SW 1271 (cell line): ENCODE measurements around the gene PLEKHA5.
"Not testable (repeated sequence)": the region's sequence is repeated elsewhere in the genome, so short reads cannot be mapped to it uniquely, and the experiment has no call there.

Source experiments
- DNase-seq, 2 experiments: peaks; one replicate each; lab custom pipeline; 2025; lab: John Stamatoyannopoulos, UW

Gene PLEKHA5

GRCh38 chr12:19326102-19326501 is 196.6 kb downstream of the PLEKHA5 start:
- DNase-seq: no peak

- DNase-seq: no peak
Observed at GRCh38 chr12:19332196-19332595, 202.7 kb downstream of the PLEKHA5 start.

- DNase-seq: no peak
Observed at GRCh38 chr12:19338405-19338804, 208.9 kb downstream of the PLEKHA5 start.

- DNase-seq: not testable (repeated sequence)
Observed at GRCh38 chr12:19350850-19351249, 221.3 kb downstream of the PLEKHA5 start.

GRCh38 chr12:19351346-19351745 is 221.8 kb downstream of the PLEKHA5 start:
- no peak for DNase-seq

GRCh38 chr12:19369691-19370148 is 240.2 kb downstream of the PLEKHA5 start:
- DNase-seq: no peak

GRCh38 chr12:19373586-19373985 is 244.1 kb downstream of the PLEKHA5 start:
- no peak for DNase-seq

GRCh38 chr12:19375888-19376287 is 246.4 kb downstream of the PLEKHA5 start:
- DNase-seq: no peak

- DNase-seq: no peak
Observed at GRCh38 chr12:19376691-19377090, 247.2 kb downstream of the PLEKHA5 start.

- DNase-seq: peak in 1 of 2 experiments; percentile 75
Observed at GRCh38 chr12:19382111-19382526, 252.6 kb downstream of the PLEKHA5 start.

GRCh38 chr12:19382563-19382962 is 253.0 kb downstream of the PLEKHA5 start:
- DNase-seq: no peak

GRCh38 chr12:19387161-19387560 is 257.6 kb downstream of the PLEKHA5 start:
- DNase-seq: no peak

GRCh38 chr12:19388131-19388549 is 258.6 kb downstream of the PLEKHA5 start:
- DNase-seq: no peak

- no peak for DNase-seq
Observed at GRCh38 chr12:19390051-19390598, 260.6 kb downstream of the PLEKHA5 start.

GRCh38 chr12:19392644-19393043 is 263.1 kb downstream of the PLEKHA5 start:
- not testable (repeated sequence) for DNase-seq

- no peak for DNase-seq
Observed at GRCh38 chr12:19394385-19394784, 264.9 kb downstream of the PLEKHA5 start.

GRCh38 chr12:19397534-19397933 is 268.0 kb downstream of the PLEKHA5 start:
- no peak for DNase-seq

GRCh38 chr12:19398376-19399363 is 269.1 kb downstream of the PLEKHA5 start:
- no peak for DNase-seq

- DNase-seq: not testable (repeated sequence)
Observed at GRCh38 chr12:19400649-19401285, 271.2 kb downstream of the PLEKHA5 start.

- DNase-seq: no peak
Observed at GRCh38 chr12:19402211-19402610, 272.7 kb downstream of the PLEKHA5 start.

- no peak for DNase-seq
Observed at GRCh38 chr12:19402743-19403431, 273.4 kb downstream of the PLEKHA5 start.
